ENCODE measurements around the gene EXD1.

- TF ChIP-seq POLR2AphosphoS5 (IDR thresholded peaks at IDR 0.05; ENCODE audit: low read depth, low read length) (no peak), SIN3A (IDR thresholded peaks at IDR 0.05; ENCODE audit: borderline replicate concordance, insufficient read depth, low read length) (no peak)
Measured at GRCh38 chr15:41269887-41270286, 39.3 kb upstream of the EXD1 start.
